Measurements from ENCODE around the gene MED25.

GRCh38 chr19:49838885-49839588, 20.9 kb downstream of the MED25 start:
- TF ChIP-seq POLR2A (IDR thresholded peaks at IDR 0.05) (no peak), CTCF (IDR thresholded peaks at IDR 0.05) (no peak), EP300 (IDR thresholded peaks at IDR 0.05) (no peak)
